Activated CD8-positive, alpha-beta memory T cell treated with anti-CD3 and anti-CD28 coated beads for 48 hours (primary cell): ENCODE data around the gene PRMT3.
"Not testable (repeated sequence)": the region's sequence is repeated elsewhere in the genome, so short reads cannot be mapped to it uniquely, and the experiment has no call there.

Experiments
- DNase-seq, 3 experiments: peaks; one replicate each; pipeline ENCODE4 v3.0.0-alpha.2; 2020; ENCODE audit warnings: low read depth in 2 of 3, low spot score in 2 of 3

Gene PRMT3

DNA sequence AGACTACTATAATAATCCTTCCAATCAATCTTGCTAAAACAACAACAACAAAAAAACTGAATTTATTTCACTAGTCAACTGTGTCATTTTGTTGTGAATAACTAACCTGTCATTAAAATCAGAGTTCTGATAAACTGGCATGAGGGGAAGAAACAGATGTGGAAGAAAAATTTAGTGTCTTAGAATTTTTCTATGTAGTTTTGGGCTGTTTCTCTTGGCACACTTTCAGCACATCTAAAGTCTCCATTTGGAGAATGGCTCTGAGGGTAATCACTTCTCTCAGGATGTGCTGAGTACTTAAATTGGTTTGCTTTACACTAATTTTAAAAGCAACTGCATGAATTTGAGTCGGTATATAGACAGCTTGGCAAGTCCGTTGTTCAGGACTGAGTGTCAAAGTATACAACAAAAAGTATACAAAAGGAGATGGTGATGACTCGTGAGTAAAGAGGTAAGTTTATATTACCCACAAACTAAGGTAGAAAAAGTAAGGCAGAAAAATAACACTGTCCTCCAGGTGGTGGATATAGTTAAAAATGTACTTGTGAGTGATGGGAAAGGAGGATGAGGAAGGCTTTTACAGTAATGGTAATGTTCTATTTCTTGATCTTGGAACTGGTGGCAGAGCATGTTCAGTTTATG, 13.8 kb upstream of the PRMT3 start:
- DNase-seq: no peak

DNA sequence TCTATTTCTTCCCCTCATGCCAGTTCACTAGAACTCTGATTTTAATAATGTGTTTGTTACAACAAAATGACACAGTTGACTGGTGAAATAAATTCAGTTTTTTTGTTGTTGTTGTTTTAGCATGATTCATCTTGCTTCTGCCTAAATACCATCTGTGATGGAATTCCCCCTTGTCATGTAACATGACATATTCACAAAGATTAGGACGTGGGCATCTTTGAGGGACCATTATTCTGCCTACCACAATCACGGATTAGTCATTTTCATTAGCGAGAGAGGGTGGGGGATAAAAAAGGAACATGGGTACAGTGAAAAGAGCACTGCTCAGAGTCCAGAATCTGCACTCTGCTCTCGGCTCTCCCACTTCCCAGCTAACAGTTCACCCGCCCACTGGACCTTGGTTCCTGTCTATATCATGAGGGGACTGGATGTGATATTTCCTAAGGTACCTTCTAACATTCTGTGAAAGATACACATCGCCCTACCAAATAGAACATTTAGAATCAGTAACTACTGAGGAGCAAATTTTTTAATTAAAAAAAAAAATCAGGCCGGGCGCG, 12.7 kb upstream of the PRMT3 start:
- DNase-seq: no peak

DNA sequence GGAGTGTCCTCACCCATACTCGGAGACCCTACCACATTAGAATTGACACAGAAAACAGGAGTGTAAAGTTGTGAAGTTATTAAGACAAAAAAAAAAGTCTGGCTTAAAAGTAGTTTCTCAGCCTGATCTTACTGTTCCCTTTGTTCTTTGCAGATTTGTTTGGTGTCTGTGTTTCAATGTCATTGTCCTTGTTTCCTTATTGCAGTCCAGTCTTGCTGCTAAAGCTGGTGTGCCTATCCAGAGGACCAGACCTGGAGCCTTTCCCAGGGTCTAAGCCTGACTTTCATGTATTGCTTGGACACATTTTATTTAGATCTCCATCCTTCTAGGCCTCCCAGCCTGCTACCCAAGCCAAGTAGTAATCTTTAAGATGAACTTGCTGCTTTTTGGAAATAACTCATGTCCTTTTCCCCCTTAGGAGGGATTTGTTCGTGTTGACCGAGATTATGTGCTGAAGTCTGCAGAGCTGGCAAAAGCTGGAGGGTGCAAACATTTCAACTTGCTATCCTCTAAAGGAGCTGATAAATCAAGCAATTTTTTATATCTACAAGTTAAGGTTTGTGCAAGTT, 11.3 kb upstream of the PRMT3 start:
- no peak for DNase-seq

DNA sequence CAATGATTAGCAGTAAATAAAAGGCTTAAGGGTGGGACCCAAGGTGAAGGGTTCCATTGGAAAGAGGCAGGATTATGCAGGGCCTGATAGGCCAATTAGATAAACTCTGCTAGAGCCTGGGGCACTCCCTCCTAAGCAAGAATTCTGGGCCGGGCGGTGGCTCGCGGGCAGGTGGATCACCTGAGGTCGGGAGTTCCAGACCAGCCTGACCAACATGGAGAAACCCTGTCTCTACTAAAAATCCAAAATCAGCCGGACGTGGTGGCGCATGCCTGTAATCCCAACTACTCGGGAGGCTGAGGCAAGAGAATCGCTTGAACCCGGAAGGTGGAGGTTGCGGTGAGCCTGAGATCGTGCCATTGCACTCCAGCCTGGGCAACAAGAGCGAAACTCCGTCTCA, 1.5 kb upstream of the PRMT3 start:
- not testable (repeated sequence) for DNase-seq

DNA sequence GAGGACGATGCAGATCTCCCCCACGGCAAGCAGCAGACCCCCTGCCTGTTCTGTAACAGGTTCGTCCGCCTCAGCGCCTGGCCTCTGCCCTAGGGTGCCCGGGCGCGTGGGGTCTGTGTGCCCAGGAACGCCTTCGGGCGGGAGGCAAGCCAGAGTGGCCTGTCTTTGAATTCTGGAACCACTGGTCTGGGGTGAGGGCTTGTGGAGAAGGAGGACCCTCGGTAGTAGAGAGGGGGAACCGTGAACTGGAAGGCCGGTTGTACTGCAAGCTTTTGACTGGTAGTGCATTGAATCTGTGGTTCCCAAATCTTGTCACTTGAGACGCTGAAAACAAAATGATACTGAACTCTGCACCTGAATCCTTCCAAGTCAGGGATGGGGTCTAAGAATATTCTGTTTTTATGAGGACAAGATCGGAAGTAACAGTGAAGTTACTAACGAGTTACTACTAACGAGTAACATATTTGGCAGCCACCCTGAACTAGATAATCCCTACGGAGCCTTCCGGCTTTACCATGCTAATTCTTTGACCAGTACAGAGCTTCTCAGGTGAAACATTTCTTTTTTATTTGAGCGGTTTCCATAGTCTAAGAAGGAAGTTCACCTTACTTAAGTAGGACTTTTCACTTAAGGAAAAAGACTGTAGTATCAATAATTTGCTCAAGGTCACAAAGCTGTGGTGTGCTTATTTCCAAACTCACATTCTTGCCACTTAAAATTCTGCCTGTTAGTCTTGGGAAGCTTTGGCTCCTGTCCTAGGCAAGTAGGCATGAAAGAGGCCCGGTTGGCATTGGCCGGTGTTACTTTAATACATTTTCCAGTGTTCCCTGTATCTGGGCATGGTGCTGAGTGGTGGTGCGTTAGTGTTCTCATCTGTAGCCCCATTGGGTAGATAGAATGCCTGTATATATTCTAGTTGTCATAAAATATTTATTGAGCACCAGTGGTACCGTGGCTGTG, 860 bp downstream of the PRMT3 start:
- no peak for DNase-seq

DNA sequence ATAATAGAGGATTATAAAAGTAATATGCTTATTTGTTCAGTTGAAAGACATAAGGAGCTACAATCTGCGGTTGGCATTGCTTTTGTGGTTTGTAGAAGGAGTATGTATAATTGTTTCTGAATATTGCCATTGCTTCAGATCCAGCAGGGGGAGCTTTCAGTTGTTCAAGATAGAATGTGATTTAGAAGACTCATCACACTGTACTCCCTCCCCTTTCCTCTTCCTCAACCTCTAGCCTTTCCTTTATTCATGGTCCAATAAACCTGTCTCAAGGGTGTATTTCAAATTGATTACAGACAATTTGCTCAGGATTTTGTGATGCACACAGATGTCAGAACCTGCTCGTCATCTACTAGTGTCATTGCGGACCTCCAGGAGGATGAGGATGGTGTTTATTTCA, 9.8 kb downstream of the PRMT3 start:
- DNase-seq: no peak

DNA sequence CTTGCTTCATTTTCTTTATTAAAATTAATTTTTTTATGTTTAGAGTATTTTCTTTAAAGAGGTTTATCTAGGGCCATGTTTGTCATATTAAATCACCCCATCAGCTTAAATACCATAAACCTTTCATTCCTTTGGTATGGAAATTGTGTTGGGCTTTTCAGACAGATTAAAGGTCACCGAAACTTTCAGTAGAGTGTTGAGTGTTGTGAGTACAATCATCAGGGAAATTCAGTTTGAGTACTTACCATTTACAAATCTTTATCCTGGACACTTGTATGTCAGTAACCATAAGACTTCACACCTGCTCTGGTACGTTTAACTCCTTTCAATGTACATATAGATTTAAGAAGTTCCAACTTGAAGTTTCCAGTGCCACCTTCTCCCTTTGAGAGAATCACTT, 12.0 kb downstream of the PRMT3 start:
- no peak for DNase-seq

DNA sequence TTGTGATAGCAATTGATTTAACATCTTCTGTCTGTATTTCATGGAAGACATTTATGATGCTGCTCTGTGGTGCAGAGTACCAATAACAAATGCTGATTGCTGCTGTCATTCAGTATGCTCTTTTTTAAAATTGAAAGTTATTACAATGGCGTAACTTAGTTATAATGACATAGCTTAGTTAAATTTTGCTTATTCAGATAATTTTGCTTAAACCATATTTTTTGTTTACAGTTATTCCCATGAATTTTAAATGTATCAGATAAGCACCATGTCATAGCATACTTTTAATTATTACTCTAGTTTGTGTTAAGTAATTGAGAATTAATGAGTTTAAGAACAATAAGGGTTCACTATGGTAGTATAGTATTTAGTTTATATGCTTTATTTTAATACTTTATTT, 15.5 kb downstream of the PRMT3 start:
- no peak for DNase-seq

DNA sequence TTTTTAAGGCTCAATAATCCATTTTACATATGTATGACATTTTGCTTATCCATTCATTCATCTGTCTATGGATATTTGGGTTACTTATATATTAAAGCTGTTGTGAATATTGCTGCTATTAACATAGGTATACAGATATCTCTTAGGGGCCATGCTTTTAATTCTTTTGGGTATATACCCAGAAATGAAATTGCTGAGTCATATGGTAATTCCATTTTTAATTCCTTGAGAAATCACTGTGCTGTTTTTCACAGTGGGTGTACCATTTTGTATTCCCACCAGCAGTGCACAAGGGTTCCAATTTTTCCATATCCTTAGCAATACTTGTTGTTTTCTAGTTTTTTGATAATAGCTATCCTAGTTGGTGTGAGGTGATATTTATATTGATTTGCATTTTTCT, 19.0 kb downstream of the PRMT3 start:
- DNase-seq: no peak

DNA sequence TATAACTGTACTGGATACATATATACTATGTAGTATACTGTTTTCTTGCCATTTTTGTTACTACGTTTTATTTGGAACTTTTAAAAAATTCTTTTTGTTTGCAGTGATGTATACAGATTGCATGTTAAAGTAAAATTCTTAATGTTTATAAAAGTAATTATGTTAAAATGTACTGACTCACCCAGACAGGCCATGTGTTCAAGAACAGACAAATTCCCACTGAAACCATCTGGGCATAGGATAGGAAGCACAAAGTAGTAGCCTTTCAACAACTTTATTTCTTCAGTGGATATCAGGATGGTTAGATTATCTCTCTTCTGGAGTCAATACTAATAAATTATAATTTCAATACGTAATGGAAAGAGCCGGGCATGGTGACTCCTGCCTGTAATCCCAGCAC, 19.8 kb downstream of the PRMT3 start:
- DNase-seq: no peak

DNA sequence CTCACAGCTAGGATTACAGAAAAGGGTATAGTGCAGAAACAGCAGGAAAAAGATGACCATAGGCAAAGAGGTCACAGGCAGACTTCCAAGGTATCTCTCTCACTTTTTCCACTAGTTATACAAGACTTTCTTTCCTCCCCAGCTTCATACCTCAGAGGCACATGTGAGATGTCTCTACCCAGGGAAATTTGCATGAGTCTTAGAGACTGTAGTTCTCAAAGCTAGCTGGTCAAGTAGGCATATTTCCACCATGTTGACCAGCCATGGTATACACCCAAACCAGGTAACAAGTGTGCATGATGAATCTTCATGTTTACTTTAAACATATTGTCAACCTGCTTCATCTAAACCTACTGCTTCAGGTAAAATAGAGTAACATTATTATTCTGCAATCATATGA, 27.9 kb downstream of the PRMT3 start:
- DNase-seq: no peak

DNA sequence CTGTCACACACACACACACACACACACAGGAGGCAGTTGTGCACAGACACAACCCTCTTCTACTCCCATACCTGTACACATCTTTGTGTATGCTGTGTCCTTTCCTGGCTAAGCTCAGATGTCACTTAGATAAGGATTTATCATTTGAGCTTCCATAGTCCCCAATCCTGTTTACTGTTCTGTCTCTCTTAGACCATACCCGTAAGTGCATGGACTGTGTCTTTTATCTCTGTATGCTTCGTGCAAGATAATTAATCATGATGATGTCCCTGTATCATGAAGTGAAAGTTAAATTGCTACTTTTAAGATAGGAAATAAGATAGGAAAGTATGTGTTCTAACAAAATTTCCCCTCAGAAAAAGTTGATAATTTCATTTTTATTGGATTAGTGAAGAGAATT, 30.3 kb downstream of the PRMT3 start:
- DNase-seq: no peak

DNA sequence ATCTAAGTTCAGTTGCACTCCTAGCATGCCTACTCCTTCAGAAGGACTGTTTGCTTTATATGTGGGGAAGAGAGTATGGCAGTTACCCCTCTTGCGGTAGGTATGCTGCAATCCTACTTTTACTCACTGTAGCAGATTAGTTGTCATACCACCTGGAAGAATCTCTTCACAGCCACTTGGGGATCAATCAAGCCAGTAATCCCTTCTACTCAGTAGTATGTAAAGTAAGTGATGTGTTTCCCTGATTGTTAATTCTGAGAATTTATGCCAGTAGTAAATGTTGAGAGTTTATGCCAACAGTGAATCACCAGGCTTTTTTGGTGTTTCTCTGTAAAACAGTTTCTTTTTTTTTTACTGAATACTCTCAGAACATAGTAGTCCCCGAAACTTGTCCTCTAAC, 34.4 kb downstream of the PRMT3 start:
- DNase-seq: no peak

DNA sequence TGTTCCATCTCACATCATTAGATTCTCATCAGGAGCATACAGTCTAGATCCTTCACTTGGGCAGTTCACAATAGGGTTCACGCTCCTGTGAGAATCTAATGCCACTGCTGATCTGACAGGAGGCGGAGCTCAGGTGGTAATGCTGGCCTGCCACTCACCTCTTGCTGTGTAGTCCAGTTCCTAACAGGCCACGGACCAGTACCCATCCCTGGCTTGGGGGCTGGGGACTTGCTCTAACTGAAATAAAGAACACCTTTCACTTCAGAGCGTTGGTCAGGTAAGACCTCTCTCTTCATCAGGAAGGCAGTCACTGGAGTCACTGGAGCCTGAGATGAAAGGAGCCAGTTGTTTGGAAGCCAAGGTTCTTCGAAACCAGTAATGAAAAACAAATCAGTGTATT, 41.7 kb downstream of the PRMT3 start:
- no peak for DNase-seq

DNA sequence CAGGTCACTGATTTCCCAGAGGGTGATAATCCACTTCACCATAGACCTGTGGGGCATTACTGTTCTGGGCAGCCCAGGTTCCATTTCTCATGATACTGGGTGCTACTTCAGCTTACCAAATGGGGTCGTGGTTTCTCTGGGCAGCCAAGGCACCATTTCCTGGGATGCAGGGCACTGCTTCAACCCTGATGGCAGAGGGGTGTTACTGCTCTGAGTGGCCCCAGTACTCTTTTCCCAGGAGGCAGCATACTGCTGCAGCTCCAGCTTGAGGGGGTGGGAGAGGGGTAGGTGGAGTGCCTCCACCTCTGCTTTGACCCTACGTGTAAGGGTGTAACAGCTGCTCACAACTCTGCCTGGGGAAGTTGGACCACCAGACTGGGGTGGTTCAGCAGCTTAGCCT, 51.1 kb downstream of the PRMT3 start:
- no peak for DNase-seq

DNA sequence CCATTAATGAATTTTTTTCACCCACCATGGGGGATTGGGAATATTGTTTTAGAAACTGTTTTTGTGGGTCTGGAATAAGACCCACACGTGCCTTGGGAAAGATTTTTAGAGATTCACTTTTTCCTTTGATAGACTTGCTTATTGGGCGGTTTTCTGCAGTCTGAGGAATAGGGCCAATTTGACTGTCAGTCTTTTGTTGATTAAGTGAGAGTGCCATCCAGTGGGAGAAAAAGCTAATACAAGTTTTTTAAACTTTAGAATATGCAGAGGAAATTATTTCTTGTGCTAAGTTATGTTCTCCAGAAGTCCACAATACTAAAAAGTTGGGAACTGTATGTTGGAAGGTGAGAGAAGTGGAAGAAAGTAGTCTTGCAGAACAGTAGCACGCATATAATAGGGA, 56.1 kb downstream of the PRMT3 start:
- DNase-seq: no peak

DNA sequence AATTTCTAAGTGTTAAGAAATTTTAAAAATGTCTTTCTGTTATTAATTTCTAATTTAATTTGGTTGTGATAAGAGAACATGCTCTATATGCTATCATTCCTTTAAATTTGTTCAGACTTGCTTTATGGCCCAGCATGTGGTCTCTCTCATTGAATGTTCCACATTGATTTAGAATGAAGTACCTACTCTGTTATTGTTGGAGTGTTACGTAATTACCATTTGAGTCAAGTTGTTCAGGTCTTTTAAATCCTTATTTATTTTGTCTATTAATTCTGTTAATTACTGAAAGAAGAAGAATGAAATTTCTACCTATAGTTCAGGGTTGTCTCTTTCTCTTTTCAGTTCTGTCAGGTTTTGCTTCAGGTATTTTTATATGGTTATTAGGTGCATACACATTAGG, 57.0 kb downstream of the PRMT3 start:
- no peak for DNase-seq

DNA sequence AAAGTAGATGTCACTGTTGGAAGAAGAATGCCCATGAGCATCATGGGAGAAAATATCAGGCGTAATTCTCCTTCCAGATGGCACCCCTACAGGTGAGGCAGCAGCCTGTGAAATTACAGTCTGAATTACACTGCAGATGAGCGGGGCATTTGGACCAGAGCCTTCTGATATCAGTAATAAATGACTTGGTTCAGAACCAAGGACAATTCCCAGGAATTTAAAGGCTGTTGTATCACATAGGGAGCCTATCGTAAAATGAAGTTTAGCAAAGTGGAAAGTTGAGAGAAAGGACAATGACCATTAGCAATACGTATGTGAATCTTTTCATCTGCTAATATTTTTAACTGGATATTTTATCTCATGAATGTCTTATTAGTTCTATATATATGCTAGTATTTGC, 61.3 kb downstream of the PRMT3 start:
- DNase-seq: no peak

DNA sequence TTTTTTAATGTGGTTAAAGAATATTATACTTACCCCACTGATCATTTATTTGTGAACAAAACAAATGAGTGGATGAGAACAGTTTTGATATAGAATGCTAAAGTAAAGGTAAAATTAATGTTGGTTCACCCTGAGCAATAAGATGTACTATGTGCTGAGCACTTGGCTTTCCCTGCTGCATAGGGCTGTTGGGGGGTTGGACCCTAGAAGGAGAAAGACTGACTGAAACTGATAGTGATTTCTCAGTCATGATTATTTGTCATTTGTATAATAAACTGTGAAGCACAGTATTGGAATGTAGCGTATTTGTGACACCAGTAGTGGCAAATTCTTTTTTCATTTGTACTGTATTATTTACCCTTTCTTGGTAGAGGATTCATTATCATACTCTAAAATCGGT, 63.3 kb downstream of the PRMT3 start:
- no peak for DNase-seq

DNA sequence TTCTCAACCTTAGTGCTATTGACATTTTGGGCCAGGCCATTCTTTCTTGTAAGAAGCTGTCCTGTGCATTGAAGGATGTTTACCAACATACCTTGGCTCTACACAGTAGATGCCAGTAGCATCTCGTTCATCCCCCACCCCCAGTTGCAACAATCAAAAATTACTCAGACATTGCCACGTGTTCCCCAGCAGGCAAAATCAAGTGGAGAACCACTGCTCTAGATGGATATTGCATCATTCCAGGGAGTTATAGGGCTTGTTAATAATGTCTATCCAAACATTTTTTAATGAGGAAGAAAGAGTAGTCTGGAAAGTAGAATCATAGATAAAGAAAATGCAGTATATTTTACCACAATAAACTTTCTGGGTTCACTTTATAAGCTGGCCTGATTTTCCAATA, 64.1 kb downstream of the PRMT3 start:
- DNase-seq: no peak

DNA sequence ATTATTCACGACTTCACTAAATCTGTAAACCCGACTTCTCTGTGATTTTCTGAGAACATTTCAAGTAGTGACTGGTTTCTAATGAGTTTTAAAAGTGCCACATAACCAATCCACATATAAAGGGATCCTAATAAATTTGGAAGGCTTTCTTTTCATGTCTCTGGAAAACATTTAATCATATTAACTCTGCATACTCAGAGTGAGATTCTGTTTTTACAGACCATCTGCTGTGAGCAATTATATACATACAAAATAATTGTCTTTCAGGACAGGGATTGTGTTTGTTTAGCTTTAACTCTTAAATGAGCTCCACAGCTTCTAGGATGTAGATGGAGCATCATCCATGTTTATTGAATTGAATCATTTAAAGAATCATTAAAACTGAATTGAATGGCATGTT, 65.1 kb downstream of the PRMT3 start:
- no peak for DNase-seq

DNA sequence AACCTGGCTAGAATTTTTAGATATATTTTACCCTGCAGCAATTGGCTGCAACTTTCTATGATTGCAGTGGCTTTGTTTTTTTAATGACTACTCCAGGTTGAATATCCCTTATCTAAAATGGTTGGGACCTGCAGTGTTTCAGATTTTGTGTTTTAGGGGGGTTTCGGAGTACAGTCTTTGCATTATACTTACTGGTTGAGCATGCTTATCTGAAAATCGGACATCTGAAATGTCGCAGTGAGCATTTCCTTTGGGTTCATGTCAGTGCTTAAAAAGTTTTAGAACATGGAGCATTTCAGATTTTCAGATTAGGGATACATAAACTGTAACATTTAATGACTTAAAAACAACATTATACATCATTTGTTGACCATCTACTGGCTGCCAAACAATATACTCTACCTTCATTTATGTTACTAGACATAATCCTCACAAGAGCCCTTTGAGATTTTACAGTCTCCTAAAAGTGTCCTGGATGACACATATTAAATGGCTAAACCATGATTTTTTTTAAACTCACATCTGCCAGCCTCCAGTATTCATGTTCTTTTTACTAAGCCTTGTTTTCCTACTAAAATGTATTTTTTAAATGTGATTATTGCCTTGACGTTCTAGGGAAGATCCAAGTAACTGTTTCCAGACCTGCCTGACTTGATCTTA, 66.3 kb downstream of the PRMT3 start:
- DNase-seq: no peak
